ENCODE data around the gene POMT2. TPM values are rescaled to one million over a fixed set of nuclear protein-coding genes. Genes with fewer than 3 reads are reported as not detected.
A peak's percentile ranks its signal among the peaks of the same experiment; 100 is the strongest.

The POMT2 gene
- total RNA-seq, 6 experiments from 2014 or later, result 21.7 to 39.0 (median 27.5) TPM

- peaks cover 2% of the 10 kb centered on the region; the same call in 1 of the 2 replicates for H3K27me3 Mint-ChIP-seq (ENCODE audit: insufficient read depth)
- H3K9me3 Mint-ChIP-seq, result no peaks in the 10 kb centered on the region
- peak; percentile 74 for DNase-seq
- TF ChIP-seq, protein P1, sequence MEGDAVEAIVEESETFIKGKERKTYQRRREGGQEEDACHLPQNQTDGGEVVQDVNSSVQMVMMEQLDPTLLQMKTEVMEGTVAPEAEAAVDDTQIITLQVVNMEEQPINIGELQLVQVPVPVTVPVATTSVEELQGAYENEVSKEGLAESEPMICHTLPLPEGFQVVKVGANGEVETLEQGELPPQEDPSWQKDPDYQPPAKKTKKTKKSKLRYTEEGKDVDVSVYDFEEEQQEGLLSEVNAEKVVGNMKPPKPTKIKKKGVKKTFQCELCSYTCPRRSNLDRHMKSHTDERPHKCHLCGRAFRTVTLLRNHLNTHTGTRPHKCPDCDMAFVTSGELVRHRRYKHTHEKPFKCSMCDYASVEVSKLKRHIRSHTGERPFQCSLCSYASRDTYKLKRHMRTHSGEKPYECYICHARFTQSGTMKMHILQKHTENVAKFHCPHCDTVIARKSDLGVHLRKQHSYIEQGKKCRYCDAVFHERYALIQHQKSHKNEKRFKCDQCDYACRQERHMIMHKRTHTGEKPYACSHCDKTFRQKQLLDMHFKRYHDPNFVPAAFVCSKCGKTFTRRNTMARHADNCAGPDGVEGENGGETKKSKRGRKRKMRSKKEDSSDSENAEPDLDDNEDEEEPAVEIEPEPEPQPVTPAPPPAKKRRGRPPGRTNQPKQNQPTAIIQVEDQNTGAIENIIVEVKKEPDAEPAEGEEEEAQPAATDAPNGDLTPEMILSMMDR (IDR thresholded peaks at IDR 0.05), result peak; percentile 47
- H3K36me3 Mint-ChIP-seq (ENCODE audit: low read depth), result peaks cover 8% of the 10 kb centered on the region
- H3K27ac Mint-ChIP-seq, result peak overlapping the region; percentile 75
- H3K4me3 Mint-ChIP-seq, result peak overlapping the region; percentile 60; the same call in 1 of the 2 replicates
- H3K4me1 Mint-ChIP-seq (ENCODE audit: low read depth), result peaks cover 48% of the 10 kb centered on the region
Observed at GRCh38 chr14:77302926-77303325, 17.8 kb downstream of the POMT2 start.

DNA sequence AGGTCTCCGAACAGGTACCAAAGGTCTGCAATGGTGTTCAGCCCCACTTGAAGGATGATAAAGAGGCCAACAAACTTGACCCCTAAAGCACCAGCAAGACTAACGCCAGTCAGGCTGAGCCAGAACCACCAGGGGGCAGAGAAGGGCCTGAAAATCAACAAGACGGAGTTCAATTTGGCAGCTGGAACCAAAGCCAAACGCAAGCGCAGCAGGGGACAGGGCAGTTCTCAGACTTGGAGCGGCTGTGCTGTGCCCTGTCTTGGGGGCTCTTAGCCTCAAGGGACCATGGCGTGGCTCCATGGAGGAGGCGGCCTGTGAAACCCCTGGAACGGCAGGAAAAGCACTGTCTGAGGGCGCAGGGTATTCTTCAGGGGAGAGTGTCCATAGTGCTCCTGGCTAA is 19.6 kb downstream of the POMT2 start:
- Mint-ChIP-seq H3K27ac (no peak overlapping the region), H3K4me3 (no peak overlapping the region), H3K9me3 (no peaks in the 10 kb centered on the region), H3K27me3 (ENCODE audit: insufficient read depth) (peaks cover 2% of the 10 kb centered on the region), H3K4me1 (ENCODE audit: low read depth) (peaks cover 32% of the 10 kb centered on the region), H3K36me3 (ENCODE audit: low read depth) (peaks cover 14% of the 10 kb centered on the region)
- TF ChIP-seq, protein P1 (IDR thresholded peaks at IDR 0.05), result peak; percentile 89
- DNase-seq, result peak; percentile 68

DNA sequence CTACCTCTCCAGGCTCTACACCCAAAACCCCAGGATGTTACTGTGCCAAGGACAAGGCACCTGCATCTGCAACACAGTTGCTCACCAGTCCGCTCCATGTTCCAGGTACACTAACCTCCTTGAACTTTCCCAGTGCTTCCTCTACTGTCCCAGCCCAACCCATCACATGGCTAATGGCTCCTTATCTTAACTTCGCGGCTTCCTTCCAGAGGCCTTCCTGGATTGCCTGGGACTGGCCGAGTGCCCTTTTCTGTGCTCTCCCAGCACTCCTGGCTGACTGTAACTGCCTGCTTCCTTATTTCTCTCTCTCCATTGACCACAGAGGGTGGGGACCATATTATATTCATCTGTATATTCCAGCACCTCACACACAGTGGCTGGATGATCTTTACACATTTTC is 20.9 kb downstream of the POMT2 start:
- H3K9me3 Mint-ChIP-seq, result no peaks in the 10 kb centered on the region
- H3K4me3 Mint-ChIP-seq, result no peak overlapping the region
- no peak overlapping the region for H3K27ac Mint-ChIP-seq
- no peak for DNase-seq
- TF ChIP-seq, protein P1 (IDR thresholded peaks at IDR 0.05), result no peak
- peaks cover 14% of the 10 kb centered on the region for H3K36me3 Mint-ChIP-seq (ENCODE audit: low read depth)
- peaks cover 25% of the 10 kb centered on the region for H3K4me1 Mint-ChIP-seq (ENCODE audit: low read depth)
- H3K27me3 Mint-ChIP-seq (ENCODE audit: insufficient read depth), result no peaks in the 10 kb centered on the region; the same call in none of the 2 replicates

- no peak overlapping the region for H3K4me3 Mint-ChIP-seq
- TF ChIP-seq, protein P1 (IDR thresholded peaks at IDR 0.05), result no peak
- H3K27ac Mint-ChIP-seq, result no peak overlapping the region
- DNase-seq, result no peak
- H3K27me3 Mint-ChIP-seq (ENCODE audit: insufficient read depth), result no peaks in the 10 kb centered on the region; the same call in none of the 2 replicates
- H3K4me1 Mint-ChIP-seq (ENCODE audit: low read depth), result no peaks in the 10 kb centered on the region
- H3K9me3 Mint-ChIP-seq, result no peaks in the 10 kb centered on the region
- peaks cover 14% of the 10 kb centered on the region for H3K36me3 Mint-ChIP-seq (ENCODE audit: low read depth)
Observed at GRCh38 chr14:77296906-77297305, 23.8 kb downstream of the POMT2 start.

GRCh38 chr14:77296155-77296554 is 24.5 kb downstream of the POMT2 start:
- Mint-ChIP-seq H3K36me3 (ENCODE audit: low read depth) (peaks cover 14% of the 10 kb centered on the region), H3K27me3 (ENCODE audit: insufficient read depth) (no peaks in the 10 kb centered on the region; the same call in none of the 2 replicates), H3K4me3 (no peak overlapping the region), H3K27ac (no peak overlapping the region), H3K4me1 (ENCODE audit: low read depth) (no peaks in the 10 kb centered on the region), H3K9me3 (no peaks in the 10 kb centered on the region)
- DNase-seq, result no peak
- TF ChIP-seq, protein P1 (IDR thresholded peaks at IDR 0.05), result no peak

Data from HFFc6 (cell line).